ENCODE results near the gene WDFY1. TPM values are rescaled to one million over a fixed set of nuclear protein-coding genes. Genes with fewer than 3 reads are reported as not detected.

The WDFY1 gene
- total and polyA plus RNA-seq, 12 donors, result 7.8 to 45.2 (median 32.5) TPM

DNA sequence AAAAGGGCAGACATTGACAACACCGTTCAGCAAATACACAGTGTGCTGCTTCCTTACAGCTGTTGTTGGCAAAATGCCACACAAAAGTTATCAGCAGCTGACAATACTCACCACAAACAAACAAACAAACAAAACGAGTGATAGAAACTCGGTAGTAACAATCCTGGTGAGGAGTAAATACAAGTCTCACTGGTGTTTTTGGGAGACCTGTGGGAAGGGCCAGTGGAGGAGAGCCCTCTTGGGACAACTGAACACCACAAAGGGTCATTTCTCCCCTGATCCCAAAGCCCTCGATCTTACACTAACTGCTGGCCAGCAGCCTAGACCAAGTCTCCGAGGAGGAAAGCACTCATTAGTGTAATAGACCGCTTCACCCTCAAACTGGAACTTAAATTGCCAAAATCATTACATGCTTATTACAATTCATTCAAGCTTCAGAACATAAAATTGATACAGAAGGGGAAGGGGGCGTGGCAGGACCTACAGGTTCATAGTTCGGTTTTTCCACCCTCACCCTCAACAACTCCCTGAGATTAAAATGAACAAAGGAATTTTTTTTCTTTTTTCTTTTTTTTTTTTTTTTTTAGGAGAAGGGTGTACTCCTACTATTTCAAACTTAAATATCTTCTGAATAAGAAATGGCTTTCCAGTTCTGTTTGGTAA lies 112.8 kb downstream of the WDFY1 start:
- Histone ChIP-seq H3K27ac (no peak overlapping the region), H3K4me1 (replicated peaks in 1 of 2) (peaks cover 3 to 10% of the 10 kb centered on the region in 2 donors), H3K36me3 (replicated peaks in 1 of 2) (no peaks in the 10 kb centered on the region), H3K27me3 (no peaks in the 10 kb centered on the region), H3K9me3 (replicated peaks in 1 of 3) (no peaks in the 10 kb centered on the region), H3K4me3 (no peak overlapping the region)
- DNase-seq, result no peak
- 63 to 69% (median 66%) methylated on average over 8 of the region's 8 CpGs for WGBS, 4 donors
- no peak for TF ChIP-seq POLR2A (IDR thresholded peaks at IDR 0.05)
- TF ChIP-seq, protein P1, sequence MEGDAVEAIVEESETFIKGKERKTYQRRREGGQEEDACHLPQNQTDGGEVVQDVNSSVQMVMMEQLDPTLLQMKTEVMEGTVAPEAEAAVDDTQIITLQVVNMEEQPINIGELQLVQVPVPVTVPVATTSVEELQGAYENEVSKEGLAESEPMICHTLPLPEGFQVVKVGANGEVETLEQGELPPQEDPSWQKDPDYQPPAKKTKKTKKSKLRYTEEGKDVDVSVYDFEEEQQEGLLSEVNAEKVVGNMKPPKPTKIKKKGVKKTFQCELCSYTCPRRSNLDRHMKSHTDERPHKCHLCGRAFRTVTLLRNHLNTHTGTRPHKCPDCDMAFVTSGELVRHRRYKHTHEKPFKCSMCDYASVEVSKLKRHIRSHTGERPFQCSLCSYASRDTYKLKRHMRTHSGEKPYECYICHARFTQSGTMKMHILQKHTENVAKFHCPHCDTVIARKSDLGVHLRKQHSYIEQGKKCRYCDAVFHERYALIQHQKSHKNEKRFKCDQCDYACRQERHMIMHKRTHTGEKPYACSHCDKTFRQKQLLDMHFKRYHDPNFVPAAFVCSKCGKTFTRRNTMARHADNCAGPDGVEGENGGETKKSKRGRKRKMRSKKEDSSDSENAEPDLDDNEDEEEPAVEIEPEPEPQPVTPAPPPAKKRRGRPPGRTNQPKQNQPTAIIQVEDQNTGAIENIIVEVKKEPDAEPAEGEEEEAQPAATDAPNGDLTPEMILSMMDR (IDR thresholded peaks at IDR 0.05), result no peak
- intact Hi-C loops (cut with DNase I), result no loop called here

DNA sequence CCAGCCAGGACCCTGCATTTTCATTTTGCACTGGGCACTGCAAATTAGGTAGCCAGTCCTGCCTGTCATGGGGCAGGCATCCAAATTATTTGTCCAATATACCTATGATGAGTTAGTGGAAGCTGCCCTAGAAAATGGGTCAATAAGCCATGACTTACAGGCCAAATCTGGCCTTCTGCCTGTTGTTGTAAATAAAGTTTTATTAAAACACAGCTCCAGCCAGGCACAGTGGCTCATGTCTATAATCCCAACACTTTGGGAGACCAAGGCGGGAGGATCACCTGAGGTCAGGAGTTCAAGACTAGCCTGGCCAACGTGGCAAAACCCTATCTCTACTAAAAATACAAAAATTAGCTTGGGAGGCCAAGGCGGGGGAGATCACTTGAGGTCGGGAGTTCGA lies 116.0 kb downstream of the WDFY1 start:
- H3K36me3 ChIP-seq (replicated peaks in 1 of 2), result no peaks in the 10 kb centered on the region
- no peak overlapping the region for H3K27ac ChIP-seq
- H3K27me3 ChIP-seq, result no peaks in the 10 kb centered on the region
- no peaks in the 10 kb centered on the region for H3K4me1 ChIP-seq (replicated peaks in 1 of 2)
- intact Hi-C loops (cut with DNase I), result no loop called here
- H3K4me3 ChIP-seq, result no peak overlapping the region
- no peaks in the 10 kb centered on the region for H3K9me3 ChIP-seq (replicated peaks in 1 of 3)
- WGBS, 4 donors, result 94 to 100% (median 95%) methylated on average over 5 of the region's 5 CpGs
- DNase-seq, result no peak
- no peak for TF ChIP-seq POLR2A (IDR thresholded peaks at IDR 0.05)
- TF ChIP-seq, protein P1 (IDR thresholded peaks at IDR 0.05), result no peak

DNA sequence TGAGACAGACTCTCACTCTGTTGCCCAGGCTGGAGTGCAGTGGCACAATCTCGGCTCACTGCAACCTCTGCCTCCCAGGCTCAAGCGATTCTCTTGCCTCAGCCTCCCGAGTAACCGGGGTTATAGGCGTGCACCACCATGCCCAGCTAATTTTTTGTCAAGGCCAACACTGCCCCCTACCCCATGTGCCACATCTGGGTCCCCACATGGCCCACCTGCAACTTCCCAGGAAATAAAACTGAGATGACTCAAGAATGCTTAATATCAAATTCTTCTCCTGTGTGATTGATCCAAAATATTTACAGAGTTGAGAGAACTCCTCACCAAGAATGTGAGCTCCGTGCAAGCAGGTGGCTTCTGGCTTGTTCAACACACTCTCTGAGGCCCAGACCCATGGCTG lies 116.8 kb downstream of the WDFY1 start:
- no peak for DNase-seq

DNA sequence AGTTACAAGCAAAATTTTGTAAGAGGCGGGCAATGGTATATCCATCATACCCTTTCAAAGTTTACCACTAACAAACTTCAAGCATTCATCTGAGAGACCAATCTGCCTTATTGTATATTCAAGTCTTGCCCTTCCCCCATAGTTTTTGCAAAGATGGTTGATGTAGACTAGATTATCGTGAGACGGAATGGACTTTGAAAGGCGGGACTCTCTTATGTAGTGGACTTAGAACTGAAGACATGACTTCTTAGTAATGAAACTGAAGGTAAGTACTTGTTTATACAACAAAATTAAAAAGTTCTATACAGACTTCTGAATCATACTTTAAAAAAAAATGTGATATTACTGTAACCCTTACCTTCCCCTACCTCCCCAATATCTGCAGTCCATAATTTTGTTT lies 118.1 kb downstream of the WDFY1 start:
- no peaks in the 10 kb centered on the region for H3K27me3 ChIP-seq
- intact Hi-C loops (cut with DNase I), result no loop called here
- H3K36me3 ChIP-seq (replicated peaks in 1 of 2), result no peaks in the 10 kb centered on the region
- 50 to 75% (median 69%) methylated on average over 4 of the region's 4 CpGs for WGBS, 4 donors
- no peak overlapping the region for H3K27ac ChIP-seq
- no peak overlapping the region for H3K4me3 ChIP-seq
- H3K4me1 ChIP-seq (replicated peaks in 1 of 2), result no peaks in the 10 kb centered on the region
- no peak for TF ChIP-seq POLR2A (IDR thresholded peaks at IDR 0.05)
- TF ChIP-seq, protein P1 (IDR thresholded peaks at IDR 0.05), result no peak
- no peak for DNase-seq
- no peaks in the 10 kb centered on the region for H3K9me3 ChIP-seq (replicated peaks in 1 of 3)

More for the DNA sequence above, 116.8 kb downstream of the WDFY1 start:
- no peaks in the 10 kb centered on the region for H3K4me1 ChIP-seq (replicated peaks in 1 of 2)
- no peak overlapping the region for H3K27ac ChIP-seq
- no peaks in the 10 kb centered on the region for H3K9me3 ChIP-seq (replicated peaks in 1 of 3)
- no peak for TF ChIP-seq POLR2A (IDR thresholded peaks at IDR 0.05)
- TF ChIP-seq, protein P1 (IDR thresholded peaks at IDR 0.05), result no peak
- no peak overlapping the region for H3K4me3 ChIP-seq
- H3K36me3 ChIP-seq (replicated peaks in 1 of 2), result no peaks in the 10 kb centered on the region
- no peaks in the 10 kb centered on the region for H3K27me3 ChIP-seq
- WGBS, 4 donors, result 91 to 98% (median 94%) methylated on average over 6 of the region's 6 CpGs
- intact Hi-C loops (cut with DNase I), result no loop called here

Other genes starting within 250 kb of the WDFY1 start
- gene AP1S3, start 107.8 kb downstream of the WDFY1 start, total RNA-seq, result 1 to 10 TPM in 6 of 9 donors, under 1 TPM in 3; 0.24 to 6.2 (median 1.5) TPM
- 1 to 10 TPM in 2 of 3 donors, under 1 TPM in 1; 0.54 to 7.3 (median 1.1) TPM for gene AP1S3, start 107.8 kb downstream of the WDFY1 start, polyA plus RNA-seq
- gene MRPL44, start 12.1 kb upstream of the WDFY1 start, total RNA-seq, result 10 to 100 TPM; 33.8 to 99.2 (median 39.0) TPM
- gene MRPL44, start 12.1 kb upstream of the WDFY1 start, polyA plus RNA-seq, result 10 to 100 TPM; 11.7 to 53.8 (median 16.3) TPM
- gene SERPINE2, start 94.0 kb upstream of the WDFY1 start, total RNA-seq, result 10 to 100 TPM in 6 of 9 donors, 1 to 10 TPM in 3; 6.2 to 61.6 (median 15.0) TPM
- gene SERPINE2, start 94.0 kb upstream of the WDFY1 start, polyA plus RNA-seq, result 10 to 100 TPM; 13.2 to 23.9 (median 17.0) TPM

Data from adrenal gland (tissue), 12 donors.